ENCODE results near the gene STXBP4.

DNA sequence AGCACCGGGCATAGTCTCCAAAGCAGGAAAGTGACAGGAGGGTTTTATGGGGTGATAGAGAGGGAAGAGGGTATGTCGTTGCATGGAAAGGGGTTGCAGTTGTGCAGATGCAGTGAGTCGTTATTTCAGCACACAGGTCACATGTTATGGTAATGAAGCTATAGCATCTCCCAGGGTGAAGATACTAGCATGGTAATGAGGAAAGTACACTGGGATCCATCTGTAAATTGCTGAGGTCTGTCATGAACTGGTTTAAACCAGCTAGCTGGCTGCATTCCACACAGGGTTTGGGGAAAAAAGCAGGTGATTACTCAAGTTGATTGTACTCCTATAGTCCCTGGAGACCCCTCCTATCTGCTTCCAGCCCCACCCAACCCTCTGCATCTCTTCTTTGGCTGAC is 11.8 kb upstream of the STXBP4 start:
- TF ChIP-seq POLR2AphosphoS5 (IDR thresholded peaks at IDR 0.05) = no peak
- no peak for TF ChIP-seq CTCF (IDR thresholded peaks at IDR 0.05)
- TF ChIP-seq POLR2A (IDR thresholded peaks at IDR 0.05; ENCODE audit: low read depth) = no peak
- no peak for TF ChIP-seq EP300 (IDR thresholded peaks at IDR 0.05)
